ENCODE results near the gene MYBPC3. TPM values are rescaled to one million over a fixed set of nuclear protein-coding genes. Genes with fewer than 3 reads are reported as not detected.
A peak's percentile ranks its signal among the peaks of the same experiment; 100 is the strongest.

Gene MYBPC3
- polyA plus RNA-seq, 2 of the 4 experiments (the other 2 are of a cell fraction), result 0.05 to 0.06 TPM

- no peak overlapping the region for H3K4me3 ChIP-seq
- WGBS (ENCODE audit: missing lambda C conversion rate), result 74% methylated on average over 13 of the region's 13 CpGs
- no peak overlapping the region for H3K27ac ChIP-seq
- POLR2A ChIA-PET, result no interaction called here
- FAIRE-seq (no peak), ATAC-seq (peak in 1 of 2 experiments; percentile 49; a peak in 3 of 6 replicates), DNase-seq (ENCODE audit: low read depth in 1 of 2, low spot score in 1 of 2) (no peak)
- CTCF ChIA-PET, result interaction anchor here (0.8 to 3.3 kb wide), 3 partner anchors 8 to 102 kb away, joined by 3 to 19 read pairs (median 11); no protein-coding TSS in a partner anchor
- H3K4me2 ChIP-seq, result no peak overlapping the region
- H3K9me3 ChIP-seq, result no peaks in the 10 kb centered on the region
- no peaks in the 10 kb centered on the region for H3K4me1 ChIP-seq
- TF ChIP-seq, protein P1, sequence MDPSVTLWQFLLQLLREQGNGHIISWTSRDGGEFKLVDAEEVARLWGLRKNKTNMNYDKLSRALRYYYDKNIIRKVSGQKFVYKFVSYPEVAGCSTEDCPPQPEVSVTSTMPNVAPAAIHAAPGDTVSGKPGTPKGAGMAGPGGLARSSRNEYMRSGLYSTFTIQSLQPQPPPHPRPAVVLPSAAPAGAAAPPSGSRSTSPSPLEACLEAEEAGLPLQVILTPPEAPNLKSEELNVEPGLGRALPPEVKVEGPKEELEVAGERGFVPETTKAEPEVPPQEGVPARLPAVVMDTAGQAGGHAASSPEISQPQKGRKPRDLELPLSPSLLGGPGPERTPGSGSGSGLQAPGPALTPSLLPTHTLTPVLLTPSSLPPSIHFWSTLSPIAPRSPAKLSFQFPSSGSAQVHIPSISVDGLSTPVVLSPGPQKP (IDR thresholded peaks at IDR 0.05; ENCODE audit: low read depth, low read length), result no peak
- no peak for TF ChIP-seq NR3C1 (IDR thresholded peaks at IDR 0.05)
- no peak for TF ChIP-seq ESRRA (IDR thresholded peaks at IDR 0.05; ENCODE audit: borderline replicate concordance, low read length)
- TF ChIP-seq ZFP36 (IDR thresholded peaks at IDR 0.05; ENCODE audit: borderline replicate concordance, partially characterized antibody), result no peak
- TF ChIP-seq RAD21 (conservative IDR thresholded peaks at IDR 0.05 in 1 of 2, IDR thresholded peaks at IDR 0.05 in 1 of 2), result no peak
- no peak for TF ChIP-seq ZC3H11A (IDR thresholded peaks at IDR 0.05)
- no peak for TF ChIP-seq SREBF2 (IDR thresholded peaks at IDR 0.05)
- no peak for TF ChIP-seq E2F6 (IDR thresholded peaks at IDR 0.05; ENCODE audit: borderline replicate concordance, low read depth)
Measured at GRCh38 chr11:47361419-47361818, 8.9 kb upstream of the MYBPC3 start.

- no peak overlapping the region for H3K4me3 ChIP-seq
- ChIA-PET POLR2A (no interaction called here), CTCF (interaction anchor here (0.6 to 3.3 kb wide), 10 partner anchors 9 to 444 kb away, joined by 3 to 19 read pairs (median 3); partner anchors contain the start of gene ARFGAP2)
- no peak overlapping the region for H3K4me2 ChIP-seq
- no peaks in the 10 kb centered on the region for H3K9me3 ChIP-seq
- TF ChIP-seq BCL3 (IDR thresholded peaks at IDR 0.05), result no peak
- TF ChIP-seq NR3C1 (IDR thresholded peaks at IDR 0.05), result no peak
- TF ChIP-seq SREBF2 (IDR thresholded peaks at IDR 0.05), result no peak
- TF ChIP-seq EHF (CRISPR knock-in tag; IDR thresholded peaks at IDR 0.05), result no peak
- TF ChIP-seq, protein P2, sequence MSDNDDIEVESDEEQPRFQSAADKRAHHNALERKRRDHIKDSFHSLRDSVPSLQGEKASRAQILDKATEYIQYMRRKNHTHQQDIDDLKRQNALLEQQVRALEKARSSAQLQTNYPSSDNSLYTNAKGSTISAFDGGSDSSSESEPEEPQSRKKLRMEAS (IDR thresholded peaks at IDR 0.05), result no peak
- no peak for TF ChIP-seq REST (IDR thresholded peaks at IDR 0.05)
- no peaks in the 10 kb centered on the region for H3K4me1 ChIP-seq
- no peak for FAIRE-seq
- DNase-seq (ENCODE audit: low read depth in 1 of 2, low spot score in 1 of 2), result no peak
- no peak overlapping the region for H3K27ac ChIP-seq
- ATAC-seq, result no peak
- WGBS (ENCODE audit: missing lambda C conversion rate), result 89% methylated on average over 15 of the region's 15 CpGs
Measured at GRCh38 chr11:47360341-47360740, 7.8 kb upstream of the MYBPC3 start.

DNA sequence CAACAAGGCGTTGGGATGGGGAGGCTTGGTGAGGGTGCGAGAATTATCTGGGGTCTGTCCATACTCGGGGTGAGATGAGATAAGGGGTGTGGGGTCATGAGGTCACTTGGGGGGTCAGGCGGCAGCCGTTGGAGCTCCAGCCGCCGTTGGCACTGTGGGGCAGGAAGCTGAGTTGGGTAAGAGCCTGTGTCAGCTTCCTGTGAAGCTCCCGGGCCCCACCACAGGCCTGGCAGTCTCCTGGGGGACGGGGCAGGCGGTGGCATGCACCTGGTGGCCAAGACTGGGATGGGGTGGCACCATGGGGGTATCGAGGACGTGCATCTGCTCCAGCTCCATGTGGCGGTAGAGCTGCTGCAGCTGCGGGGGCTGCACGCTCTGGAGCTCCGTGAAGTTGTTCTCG is 7.1 kb upstream of the MYBPC3 start:
- TF ChIP-seq NFE2L2 (conservative IDR thresholded peaks at IDR 0.05; ENCODE audit: low read length) (no peak), TFCP2L1 (CRISPR knock-in tag; IDR thresholded peaks at IDR 0.05) (no peak), JUN (IDR thresholded peaks at IDR 0.05) (no peak), HEYL (CRISPR knock-in tag; IDR thresholded peaks at IDR 0.05) (no peak), RARB (CRISPR knock-in tag; IDR thresholded peaks at IDR 0.05) (no peak), SREBF2 (IDR thresholded peaks at IDR 0.05) (no peak), TP53 (CRISPR knock-in tag; IDR thresholded peaks at IDR 0.05) (no peak)
- WGBS (ENCODE audit: missing lambda C conversion rate), result 68% methylated on average over 9 of the region's 17 CpGs
- Histone ChIP-seq H3K9me3 (no peaks in the 10 kb centered on the region), H3K4me1 (peaks cover 3% of the 10 kb centered on the region; the same call in 1 of the 3 replicates), H3K4me3 (no peak overlapping the region), H3K27ac (no peak overlapping the region), H3K4me2 (no peak overlapping the region)
- ChIA-PET CTCF (interaction anchor here (0.7 to 3.3 kb wide), 11 partner anchors 10 to 494 kb away, joined by 3 to 19 read pairs (median 3); partner anchors contain the start of gene ARFGAP2), POLR2A (interaction anchor here (0.7 kb wide), 1 partner anchor 49 kb away, joined by 3 read pairs; no protein-coding TSS in a partner anchor)
- no peak for ATAC-seq
- FAIRE-seq, result no peak
- no peak for DNase-seq (ENCODE audit: low read depth in 1 of 2, low spot score in 1 of 2)
